ENCODE results near the gene EFCAB5.
"Not testable (repeated sequence)": the region's sequence is repeated elsewhere in the genome, so short reads cannot be mapped to it uniquely, and the experiment has no call there.

Gene EFCAB5

DNA sequence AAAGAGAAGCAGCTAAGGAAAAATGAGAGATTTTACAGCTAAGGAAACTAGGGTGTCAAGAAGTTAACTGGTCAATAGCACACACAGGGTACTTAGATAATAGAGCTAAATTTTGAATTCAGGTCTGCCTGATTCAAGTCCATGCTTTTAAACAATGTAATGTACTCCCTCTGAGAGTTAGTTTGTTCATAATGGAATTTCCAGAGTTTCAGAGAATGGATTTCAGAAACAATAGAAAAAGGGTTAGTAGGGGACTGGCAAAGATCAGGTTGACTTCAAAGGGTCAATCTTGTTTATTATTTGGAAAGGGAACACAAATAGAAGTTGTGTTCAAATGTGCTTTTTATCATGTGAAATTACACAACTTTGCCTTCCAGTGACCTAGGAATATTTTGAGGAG is 193.1 kb downstream of the EFCAB5 start:
- Histone ChIP-seq H3K4me2 (ENCODE audit: low read length, poor library complexity, severe bottlenecking) (no peak overlapping the region), H3K36me3 (ENCODE audit: control insufficient read depth in 1 of 2, insufficient read depth in 2 of 2, low read depth in 1 of 2, low read length in 2 of 2) (peaks cover 9 to 82% of the 10 kb centered on the region in 2 experiments), H4K91ac (ENCODE audit: low read length) (no peak overlapping the region), H2BK15ac (ENCODE audit: low read depth, poor library complexity, severe bottlenecking) (no peak overlapping the region), H2BK12ac (ENCODE audit: low read length in 2 of 2) (no peak overlapping the region), H3K4ac (ENCODE audit: low read depth in 1 of 2, low read length in 2 of 2) (no peak overlapping the region), H3K27me3 (ENCODE audit: control insufficient read depth in 1 of 2, insufficient read depth in 1 of 2, low read length in 2 of 2) (no peaks in the 10 kb centered on the region), H2BK120ac (ENCODE audit: low read depth, low read length) (no peak overlapping the region), H4K8ac (ENCODE audit: low read length) (no peak overlapping the region), H3K27ac (ENCODE audit: low read length, poor library complexity, severe bottlenecking) (no peak overlapping the region), H2AFZ (ENCODE audit: low read depth, low read length) (no peak overlapping the region), H3K9me3 (ENCODE audit: control insufficient read depth, low read length) (no peaks in the 10 kb centered on the region), H3K18ac (ENCODE audit: low read depth in 1 of 2, low read length in 2 of 2) (no peak overlapping the region), H3K23ac (ENCODE audit: low read length in 2 of 2) (no peak overlapping the region), H2AK5ac (ENCODE audit: low read length, severe bottlenecking) (no peak overlapping the region), H3K4me3 (ENCODE audit: insufficient read depth in 1 of 2, low read depth in 1 of 2, low read length in 2 of 2) (no peak overlapping the region), H3K14ac (ENCODE audit: low read length in 2 of 2) (no peak overlapping the region), H2BK5ac (ENCODE audit: low read depth, low read length, poor library complexity, severe bottlenecking) (no peak overlapping the region), H3K79me1 (replicated peaks; ENCODE audit: low read length, poor library complexity, severe bottlenecking) (peaks cover 9% of the 10 kb centered on the region), H3K9ac (ENCODE audit: low read length) (no peak overlapping the region), H3K4me1 (ENCODE audit: control insufficient read depth, insufficient read depth, low read depth, low read length) (no peaks in the 10 kb centered on the region)
- DNase-seq: peak; percentile 30

GRCh38 chr17:30137158-30137557 is 195.7 kb downstream of the EFCAB5 start:
- H3K23ac ChIP-seq (ENCODE audit: low read length in 2 of 2): no peak overlapping the region
- no peaks in the 10 kb centered on the region for H3K27me3 ChIP-seq (ENCODE audit: control insufficient read depth in 1 of 2, insufficient read depth in 1 of 2, low read length in 2 of 2)
- 95% methylated on average over 2 of the region's 3 CpGs for WGBS
- no peak overlapping the region for H2AK5ac ChIP-seq (ENCODE audit: low read length, severe bottlenecking)
- H3K27ac ChIP-seq (ENCODE audit: low read length, poor library complexity, severe bottlenecking): no peak overlapping the region
- H2AFZ ChIP-seq (ENCODE audit: low read depth, low read length): no peak overlapping the region
- H3K9ac ChIP-seq (ENCODE audit: low read length): no peak overlapping the region
- no peak overlapping the region for H4K91ac ChIP-seq (ENCODE audit: low read length)
- H3K9me3 ChIP-seq (ENCODE audit: control insufficient read depth, low read length): no peaks in the 10 kb centered on the region
- H4K8ac ChIP-seq (ENCODE audit: low read length): no peak overlapping the region
- no peak overlapping the region for H3K14ac ChIP-seq (ENCODE audit: low read length in 2 of 2)
- H3K36me3 ChIP-seq (ENCODE audit: control insufficient read depth in 1 of 2, insufficient read depth in 2 of 2, low read depth in 1 of 2, low read length in 2 of 2): peaks cover 13 to 66% of the 10 kb centered on the region in 2 experiments
- H3K79me1 ChIP-seq (replicated peaks; ENCODE audit: low read length, poor library complexity, severe bottlenecking): peaks cover 10% of the 10 kb centered on the region
- no peak overlapping the region for H2BK15ac ChIP-seq (ENCODE audit: low read depth, poor library complexity, severe bottlenecking)
- no peak overlapping the region for H2BK12ac ChIP-seq (ENCODE audit: low read length in 2 of 2)
- no peak overlapping the region for H2BK5ac ChIP-seq (ENCODE audit: low read depth, low read length, poor library complexity, severe bottlenecking)
- no peak overlapping the region for H3K4me3 ChIP-seq (ENCODE audit: insufficient read depth in 1 of 2, low read depth in 1 of 2, low read length in 2 of 2)
- H3K4me1 ChIP-seq (ENCODE audit: control insufficient read depth, insufficient read depth, low read depth, low read length): peaks cover 1% of the 10 kb centered on the region
- H3K4ac ChIP-seq (ENCODE audit: low read depth in 1 of 2, low read length in 2 of 2): no peak overlapping the region
- no peak for DNase-seq
- no peak overlapping the region for H3K18ac ChIP-seq (ENCODE audit: low read depth in 1 of 2, low read length in 2 of 2)
- no peak overlapping the region for H3K4me2 ChIP-seq (ENCODE audit: low read length, poor library complexity, severe bottlenecking)
- no peak overlapping the region for H2BK120ac ChIP-seq (ENCODE audit: low read depth, low read length)

DNA sequence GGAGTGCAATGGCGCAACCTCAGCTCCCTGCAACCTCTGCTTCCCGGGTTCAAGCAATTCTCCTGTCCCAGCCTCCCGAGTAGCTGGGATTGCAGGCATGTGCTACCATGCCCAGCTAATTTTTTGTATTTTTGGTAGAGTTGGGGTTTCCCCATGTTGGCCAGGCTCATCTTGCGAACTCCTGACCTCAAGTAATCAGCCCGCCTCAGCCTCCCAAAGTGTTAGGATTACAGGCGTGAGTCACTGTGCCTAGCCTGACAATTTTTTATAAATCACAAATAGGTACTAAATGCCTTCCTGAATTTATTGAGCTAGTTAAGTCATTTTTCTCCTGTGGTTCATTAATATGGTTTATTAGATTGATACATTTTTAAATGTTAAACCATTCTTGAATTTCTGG is 206.4 kb downstream of the EFCAB5 start:
- H4K91ac ChIP-seq (ENCODE audit: low read length); H3K14ac ChIP-seq (ENCODE audit: low read length in 2 of 2); H2AK5ac ChIP-seq (ENCODE audit: low read length, severe bottlenecking); H2BK5ac ChIP-seq (ENCODE audit: low read depth, low read length, poor library complexity, severe bottlenecking); H3K27me3 ChIP-seq (ENCODE audit: control insufficient read depth in 1 of 2, insufficient read depth in 1 of 2, low read length in 2 of 2); H2AFZ ChIP-seq (ENCODE audit: low read depth, low read length); H3K18ac ChIP-seq (ENCODE audit: low read depth in 1 of 2, low read length in 2 of 2); H2BK120ac ChIP-seq (ENCODE audit: low read depth, low read length); H3K4me2 ChIP-seq (ENCODE audit: low read length, poor library complexity, severe bottlenecking); H4K8ac ChIP-seq (ENCODE audit: low read length); H3K79me1 ChIP-seq (replicated peaks; ENCODE audit: low read length, poor library complexity, severe bottlenecking); H3K4ac ChIP-seq (ENCODE audit: low read depth in 1 of 2, low read length in 2 of 2); H3K9me3 ChIP-seq (ENCODE audit: control insufficient read depth, low read length); H3K9ac ChIP-seq (ENCODE audit: low read length); H2BK15ac ChIP-seq (ENCODE audit: low read depth, poor library complexity, severe bottlenecking); H2BK12ac ChIP-seq (ENCODE audit: low read length in 2 of 2); H3K27ac ChIP-seq (ENCODE audit: low read length, poor library complexity, severe bottlenecking); H3K4me1 ChIP-seq (ENCODE audit: control insufficient read depth, insufficient read depth, low read depth, low read length); H3K4me3 ChIP-seq (ENCODE audit: insufficient read depth in 1 of 2, low read depth in 1 of 2, low read length in 2 of 2); H3K23ac ChIP-seq (ENCODE audit: low read length in 2 of 2): not testable (repeated sequence)
- WGBS: 100% methylated on average over 4 of the region's 6 CpGs
- peaks cover 3 to 17% of the 10 kb centered on the region in 2 experiments for H3K36me3 ChIP-seq (ENCODE audit: control insufficient read depth in 1 of 2, insufficient read depth in 2 of 2, low read depth in 1 of 2, low read length in 2 of 2)
- DNase-seq: peak; percentile 27

DNA sequence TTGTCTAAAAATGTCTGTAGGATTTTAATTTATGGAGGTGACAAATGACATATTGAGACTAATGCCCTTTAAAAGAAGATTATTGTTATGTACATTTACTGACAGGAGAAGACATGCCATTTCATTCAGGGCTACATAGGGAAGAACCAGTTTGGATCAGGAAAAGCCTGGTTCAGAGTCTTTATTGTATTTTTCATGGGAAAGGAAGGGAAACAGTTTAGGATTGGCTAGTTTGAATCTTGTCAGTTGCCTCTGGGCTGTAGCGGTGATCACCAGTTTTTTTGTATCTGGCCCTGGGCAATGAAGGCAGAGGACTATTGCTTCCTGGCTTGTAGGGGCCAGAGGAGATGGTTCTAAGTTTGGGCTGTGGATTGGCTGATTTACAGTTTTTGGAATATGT is 206.9 kb downstream of the EFCAB5 start:
- no peak overlapping the region for H3K4me2 ChIP-seq (ENCODE audit: low read length, poor library complexity, severe bottlenecking)
- WGBS: 97% methylated on average over 1 of the region's 1 CpG
- no peak overlapping the region for H2BK120ac ChIP-seq (ENCODE audit: low read depth, low read length)
- peaks cover 3 to 17% of the 10 kb centered on the region in 2 experiments for H3K36me3 ChIP-seq (ENCODE audit: control insufficient read depth in 1 of 2, insufficient read depth in 2 of 2, low read depth in 1 of 2, low read length in 2 of 2)
- no peak overlapping the region for H4K8ac ChIP-seq (ENCODE audit: low read length)
- H3K18ac ChIP-seq (ENCODE audit: low read depth in 1 of 2, low read length in 2 of 2): no peak overlapping the region
- H2AK5ac ChIP-seq (ENCODE audit: low read length, severe bottlenecking): no peak overlapping the region
- H3K23ac ChIP-seq (ENCODE audit: low read length in 2 of 2): no peak overlapping the region
- H3K4ac ChIP-seq (ENCODE audit: low read depth in 1 of 2, low read length in 2 of 2): no peak overlapping the region
- H3K79me1 ChIP-seq (replicated peaks; ENCODE audit: low read length, poor library complexity, severe bottlenecking): peaks cover 4% of the 10 kb centered on the region
- H3K27me3 ChIP-seq (ENCODE audit: control insufficient read depth in 1 of 2, insufficient read depth in 1 of 2, low read length in 2 of 2): no peaks in the 10 kb centered on the region
- H2BK5ac ChIP-seq (ENCODE audit: low read depth, low read length, poor library complexity, severe bottlenecking): no peak overlapping the region
- no peak overlapping the region for H2BK15ac ChIP-seq (ENCODE audit: low read depth, poor library complexity, severe bottlenecking)
- no peak overlapping the region for H3K14ac ChIP-seq (ENCODE audit: low read length in 2 of 2)
- DNase-seq: no peak
- no peak overlapping the region for H3K9ac ChIP-seq (ENCODE audit: low read length)
- no peaks in the 10 kb centered on the region for H3K9me3 ChIP-seq (ENCODE audit: control insufficient read depth, low read length)
- no peak overlapping the region for H2BK12ac ChIP-seq (ENCODE audit: low read length in 2 of 2)
- H2AFZ ChIP-seq (ENCODE audit: low read depth, low read length): no peak overlapping the region
- H3K4me1 ChIP-seq (ENCODE audit: control insufficient read depth, insufficient read depth, low read depth, low read length): peaks cover 2% of the 10 kb centered on the region
- no peak overlapping the region for H4K91ac ChIP-seq (ENCODE audit: low read length)
- no peak overlapping the region for H3K4me3 ChIP-seq (ENCODE audit: insufficient read depth in 1 of 2, low read depth in 1 of 2, low read length in 2 of 2)
- H3K27ac ChIP-seq (ENCODE audit: low read length, poor library complexity, severe bottlenecking): no peak overlapping the region
